ENCODE data around the gene DNM3.
A peak's percentile ranks its signal among the peaks of the same experiment; 100 is the strongest.

DNM3 gene

DNA sequence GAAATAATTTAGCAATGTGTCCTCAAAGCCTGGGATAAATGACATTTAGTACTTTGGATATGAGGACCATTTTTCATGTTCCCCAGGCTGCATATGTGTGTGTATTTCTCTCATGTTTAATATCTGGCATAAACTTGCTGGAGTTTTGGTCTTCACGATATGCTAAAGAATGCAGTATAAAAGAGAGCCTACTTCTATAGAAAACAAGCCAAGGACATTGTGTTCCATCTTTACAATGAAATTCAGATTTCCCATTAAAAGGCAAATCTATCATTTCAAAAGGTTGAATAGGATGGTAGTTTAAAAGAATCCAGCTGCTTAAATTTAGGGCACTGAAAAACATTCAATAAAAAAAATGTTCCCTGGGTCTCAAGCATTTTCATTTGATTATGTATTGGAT is 410.2 kb downstream of the DNM3 start:
- TF ChIP-seq, protein P1, sequence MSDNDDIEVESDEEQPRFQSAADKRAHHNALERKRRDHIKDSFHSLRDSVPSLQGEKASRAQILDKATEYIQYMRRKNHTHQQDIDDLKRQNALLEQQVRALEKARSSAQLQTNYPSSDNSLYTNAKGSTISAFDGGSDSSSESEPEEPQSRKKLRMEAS (IDR thresholded peaks at IDR 0.05): no peak
- TF ChIP-seq CREB1 (IDR thresholded peaks at IDR 0.05; ENCODE audit: low read depth) (no peak), NFIC (IDR thresholded peaks at IDR 0.05) (no peak), ZBTB7A (IDR thresholded peaks at IDR 0.05; ENCODE audit: low read depth) (no peak), YY1 (IDR thresholded peaks at IDR 0.05; ENCODE audit: low read depth) (no peak), TAF1 (IDR thresholded peaks at IDR 0.05; ENCODE audit: low read depth) (no peak), EP300 (IDR thresholded peaks at IDR 0.05; ENCODE audit: borderline replicate concordance) (no peak), EGR1 (IDR thresholded peaks at IDR 0.05) (no peak), FOXM1 (IDR thresholded peaks at IDR 0.05; ENCODE audit: borderline replicate concordance, low read depth) (no peak), RAD21 (IDR thresholded peaks at IDR 0.05; ENCODE audit: low read depth) (no peak), USF1 (IDR thresholded peaks at IDR 0.05) (no peak), TEAD4 (IDR thresholded peaks at IDR 0.05) (no peak), TCF12 (IDR thresholded peaks at IDR 0.05; ENCODE audit: low read depth) (no peak), REST (IDR thresholded peaks at IDR 0.05; ENCODE audit: low read depth) (no peak), CEBPB (IDR thresholded peaks at IDR 0.05) (no peak)

- TF ChIP-seq EP300 (IDR thresholded peaks at IDR 0.05; ENCODE audit: borderline replicate concordance): no peak
Measured at GRCh38 chr1:172252321-172252720, 411.0 kb downstream of the DNM3 start.

DNA sequence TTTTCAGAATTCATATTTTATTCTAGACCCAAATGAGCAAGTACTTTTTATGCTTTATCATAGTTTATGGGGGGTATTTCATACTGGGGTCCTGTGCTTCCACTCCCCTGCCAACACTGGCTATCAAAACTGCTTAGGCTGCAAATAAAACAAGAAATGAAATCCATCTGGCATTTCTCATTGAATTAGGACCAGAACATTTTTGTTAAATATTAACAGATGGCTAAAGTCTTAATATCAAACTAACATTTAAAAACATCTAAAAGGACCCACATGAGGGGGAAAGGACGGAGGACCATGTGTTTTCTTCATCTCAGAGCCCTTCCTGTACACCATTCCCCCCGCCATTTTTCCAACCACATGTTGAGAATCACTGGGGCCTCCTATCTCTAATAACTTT is 411.7 kb downstream of the DNM3 start:
- TF ChIP-seq TCF12 (IDR thresholded peaks at IDR 0.05; ENCODE audit: low read depth) (no peak), EP300 (IDR thresholded peaks at IDR 0.05; ENCODE audit: borderline replicate concordance) (no peak), NFIC (IDR thresholded peaks at IDR 0.05) (no peak), EGR1 (IDR thresholded peaks at IDR 0.05) (no peak), YY1 (IDR thresholded peaks at IDR 0.05; ENCODE audit: low read depth) (no peak), FOXM1 (IDR thresholded peaks at IDR 0.05; ENCODE audit: borderline replicate concordance, low read depth) (no peak), TAF1 (IDR thresholded peaks at IDR 0.05; ENCODE audit: low read depth) (no peak)
- TF ChIP-seq, protein P1 (IDR thresholded peaks at IDR 0.05): no peak

- TF ChIP-seq TAF1 (IDR thresholded peaks at IDR 0.05; ENCODE audit: low read depth) (no peak), RAD21 (IDR thresholded peaks at IDR 0.05; ENCODE audit: low read depth) (no peak), USF1 (IDR thresholded peaks at IDR 0.05) (no peak), TCF12 (IDR thresholded peaks at IDR 0.05; ENCODE audit: low read depth) (peak; percentile 81), REST (IDR thresholded peaks at IDR 0.05; ENCODE audit: low read depth) (no peak), NFIC (IDR thresholded peaks at IDR 0.05) (peak; percentile 66; the same call in 1 of the 2 replicates), YY1 (IDR thresholded peaks at IDR 0.05; ENCODE audit: low read depth) (no peak), ZBTB7A (IDR thresholded peaks at IDR 0.05; ENCODE audit: low read depth) (no peak), CEBPB (IDR thresholded peaks at IDR 0.05) (no peak), FOXM1 (IDR thresholded peaks at IDR 0.05; ENCODE audit: borderline replicate concordance, low read depth) (peak; percentile 90; the same call in 1 of the 2 replicates), EGR1 (IDR thresholded peaks at IDR 0.05) (no peak), CREB1 (IDR thresholded peaks at IDR 0.05; ENCODE audit: low read depth) (no peak), EP300 (IDR thresholded peaks at IDR 0.05; ENCODE audit: borderline replicate concordance) (peak; percentile 95), TEAD4 (IDR thresholded peaks at IDR 0.05) (peak; percentile 92)
- TF ChIP-seq, protein P1 (IDR thresholded peaks at IDR 0.05): no peak
Measured at GRCh38 chr1:172254521-172255222, 413.4 kb downstream of the DNM3 start.

GRCh38 chr1:172255223-172255560 is 413.9 kb downstream of the DNM3 start:
- TF ChIP-seq USF1 (IDR thresholded peaks at IDR 0.05) (peak; percentile 51), TEAD4 (IDR thresholded peaks at IDR 0.05) (no peak)
